Mammary epithelial cell (primary cell): Measurements from ENCODE around the gene ADAT1.

ENCODE experiments used
- CTCF ChIP-seq, 2 donors: IDR thresholded peaks in 1 of 2; conservative IDR thresholded peaks in 1 of 2; 2 replicates each; pipeline ENCODE4 v1.5.1; 2011 to 2012; ENCODE audit warnings: inconsistent platforms in 2 of 2, low read length in 2 of 2, mild to moderate bottlenecking in 2 of 2, control low read depth in 1 of 2, low read depth in 1 of 2; ENCODE audit not compliant: insufficient read depth in 1 of 2; ENCODE audit errors: extremely low read depth in 1 of 2
- EZH2 ChIP-seq: IDR thresholded peaks from 2 replicates; pipeline ENCODE4 v1.6.1; 2012; ENCODE audit warnings: low read length, inconsistent platforms, borderline replicate concordance

- no peak for TF ChIP-seq EZH2
- no peak for TF ChIP-seq CTCF (conservative IDR thresholded peaks at IDR 0.05 in 1 of 2, IDR thresholded peaks at IDR 0.05 in 1 of 2; ENCODE audit: extremely low read depth in 1 of 2, insufficient read depth in 1 of 2, low read depth in 1 of 2, low read length in 2 of 2)
Observed at GRCh38 chr16:75579281-75579834, 43.7 kb downstream of the ADAT1 start.
